Activated CD8-positive, alpha-beta memory T cell treated with anti-CD3 and anti-CD28 coated beads, Interleukin-2, amount 50 U/mL, for 4 hours (primary cell): ENCODE measurements around the gene TMEM178B.
"Not testable (repeated sequence)": the region's sequence is repeated elsewhere in the genome, so short reads cannot be mapped to it uniquely, and the experiment has no call there.

Source experiments
- DNase-seq: peaks from one replicate; pipeline ENCODE4 v3.0.0-alpha.2; 2020

Gene TMEM178B

GRCh38 chr7:141190495-141190894 is 116.6 kb downstream of the TMEM178B start:
- no peak for DNase-seq

- no peak for DNase-seq
These were observed 117.4 kb downstream of the TMEM178B start for GRCh38 chr7:141191277-141191676.

- no peak for DNase-seq
These were observed 119.2 kb downstream of the TMEM178B start for GRCh38 chr7:141193066-141193465.

- DNase-seq: not testable (repeated sequence)
These were observed 121.9 kb downstream of the TMEM178B start for GRCh38 chr7:141195722-141196121.

GRCh38 chr7:141198194-141198958 is 124.5 kb downstream of the TMEM178B start:
- DNase-seq: no peak

GRCh38 chr7:141200191-141201108 is 126.6 kb downstream of the TMEM178B start:
- no peak for DNase-seq

GRCh38 chr7:141201145-141201885 is 127.5 kb downstream of the TMEM178B start:
- DNase-seq: no peak

- DNase-seq: no peak
These were observed 128.7 kb downstream of the TMEM178B start for GRCh38 chr7:141202535-141202934.

- DNase-seq: no peak
These were observed 129.3 kb downstream of the TMEM178B start for GRCh38 chr7:141203177-141203576.

- DNase-seq: no peak
These were observed 129.7 kb downstream of the TMEM178B start for GRCh38 chr7:141203586-141203985.

- no peak for DNase-seq
These were observed 133.8 kb downstream of the TMEM178B start for GRCh38 chr7:141207661-141208060.

- no peak for DNase-seq
These were observed 134.7 kb downstream of the TMEM178B start for GRCh38 chr7:141208539-141208938.

GRCh38 chr7:141209454-141209853 is 135.6 kb downstream of the TMEM178B start:
- no peak for DNase-seq

GRCh38 chr7:141210862-141211261 is 137.0 kb downstream of the TMEM178B start:
- no peak for DNase-seq

- DNase-seq: no peak
These were observed 139.4 kb downstream of the TMEM178B start for GRCh38 chr7:141213226-141213625.

GRCh38 chr7:141217938-141218337 is 144.1 kb downstream of the TMEM178B start:
- no peak for DNase-seq

GRCh38 chr7:141218941-141219340 is 145.1 kb downstream of the TMEM178B start:
- no peak for DNase-seq

GRCh38 chr7:141220263-141220880 is 146.5 kb downstream of the TMEM178B start:
- DNase-seq: no peak

GRCh38 chr7:141221007-141221612 is 147.2 kb downstream of the TMEM178B start:
- no peak for DNase-seq

- no peak for DNase-seq
These were observed 152.2 kb downstream of the TMEM178B start for GRCh38 chr7:141225916-141226618.

GRCh38 chr7:141227454-141227853 is 153.6 kb downstream of the TMEM178B start:
- no peak for DNase-seq

GRCh38 chr7:141228482-141228881 is 154.6 kb downstream of the TMEM178B start:
- DNase-seq: no peak
